H1 (cell line): ENCODE data around the gene SASH3. TPM values are rescaled to one million over a fixed set of nuclear protein-coding genes. Genes with fewer than 3 reads are reported as not detected.

ENCODE experiments used
- CTCF ChIA-PET: fragments of 300-600 bp; sonication (Branson Sonifier 250); formaldehyde crosslinking; loops from one replicate; lab custom pipeline; 2021; ENCODE audit not compliant: partially characterized antibody; lab: Charles Lee
- POLR2A ChIA-PET: fragments of 300-600 bp; sonication (Branson Sonifier 250); formaldehyde crosslinking; loops from one replicate; lab custom pipeline; 2021; ENCODE audit warnings: inconsistent platforms; ENCODE audit not compliant: partially characterized antibody; lab: Charles Lee
- DNase-seq, 2 experiments: peaks; one replicate each; pipeline versions ENCODE4 v3.0.0 to v3.0.0-alpha.2; 2010 to 2022; ENCODE audit warnings: low spot score in 2 of 2, low read depth in 1 of 2, mixed read lengths in 1 of 2
- FAIRE-seq: peaks from 2 replicates; lab custom pipeline; 2011; peaks lifted over from hg19 to GRCh38; lab: Jason Lieb, UNC
- H2AFZ ChIP-seq: 2 replicates; pipeline ENCODE4 v1.8.1; 2012; ENCODE audit warnings: low read length, inconsistent platforms
- H2AK5ac ChIP-seq: 2 replicates; pipeline ENCODE4 v1.6.1; 2013; ENCODE audit warnings: low read depth, low read length
- H2BK120ac ChIP-seq: replicated peaks from 2 replicates; pipeline ENCODE3; 2013; ENCODE audit warnings: low read depth, low read length, inconsistent platforms
- H2BK12ac ChIP-seq: 2 replicates; pipeline ENCODE4 v1.6.1; 2013; ENCODE audit warnings: low read depth, low read length
- H2BK15ac ChIP-seq: 2 replicates; pipeline ENCODE4 v1.6.1; 2013; ENCODE audit warnings: low read length
- H2BK20ac ChIP-seq: 2 replicates; pipeline ENCODE4 v1.6.1; 2013; ENCODE audit warnings: low read length
- H2BK5ac ChIP-seq: 2 replicates; pipeline ENCODE4 v1.6.1; 2013; ENCODE audit warnings: low read depth, low read length
- H3K14ac ChIP-seq: 2 replicates; pipeline ENCODE4 v1.6.1; 2013; ENCODE audit warnings: inconsistent platforms; ENCODE audit not compliant: insufficient read length
- H3K18ac ChIP-seq: 2 replicates; pipeline ENCODE4 v1.6.1; 2013; ENCODE audit warnings: low read length; ENCODE audit errors: extremely low read depth
- H3K23ac ChIP-seq: 2 replicates; pipeline ENCODE4 v1.6.1; 2013; ENCODE audit warnings: inconsistent platforms; ENCODE audit not compliant: insufficient read length
- H3K23me2 ChIP-seq: 2 replicates; pipeline ENCODE4 v1.6.1; 2013; ENCODE audit warnings: low read depth, low read length
- H3K27ac ChIP-seq: 2 replicates; pipeline ENCODE4 v1.6.1; 2011; ENCODE audit warnings: low read depth, low read length, inconsistent platforms
- H3K27me3 ChIP-seq, 4 experiments: replicated peaks in 1 of 4; 1 replicate in 1 of 4; 2 replicates in 3 of 4; pipeline versions ENCODE4 v1.6.1 to v1.8.1; 2011 to 2013; ENCODE audit warnings: low read length in 3 of 4, mild to moderate bottlenecking in 3 of 4, inconsistent platforms in 2 of 4, mixed read lengths in 2 of 4, moderate library complexity in 1 of 4; ENCODE audit not compliant: control insufficient read depth in 3 of 4, insufficient read depth in 3 of 4; ENCODE audit errors: extremely low read depth in 1 of 4
- H3K36me3 ChIP-seq, 4 experiments: 2 replicates each; pipeline versions ENCODE4 v1.6.1 to v1.8.1; 2011 to 2013; ENCODE audit warnings: mild to moderate bottlenecking in 4 of 4, low read length in 3 of 4, moderate library complexity in 2 of 4, control low read depth in 1 of 4, inconsistent platforms in 1 of 4; ENCODE audit not compliant: insufficient read depth in 4 of 4, control insufficient read depth in 2 of 4
- H3K4ac ChIP-seq: replicated peaks from 2 replicates; pipeline ENCODE3; 2013; ENCODE audit warnings: low read length, low read depth, mixed read lengths, inconsistent platforms; ENCODE audit not compliant: insufficient read length
- H3K4me1 ChIP-seq, 4 experiments: replicated peaks in 1 of 4; 1 replicate in 1 of 4; 2 replicates in 3 of 4; pipeline versions ENCODE4 v1.6.1 to v1.8.1; 2011 to 2013; ENCODE audit warnings: low read length in 3 of 4, inconsistent platforms in 2 of 4, mixed read lengths in 1 of 4; ENCODE audit not compliant: insufficient read depth in 4 of 4, control insufficient read depth in 3 of 4
- H3K4me2 ChIP-seq, 2 experiments: 2 replicates each; pipeline versions ENCODE4 v1.6.1 to v1.8.1; 2011 to 2013; ENCODE audit warnings: low read depth in 2 of 2, low read length in 2 of 2, control low read depth in 1 of 2, inconsistent platforms in 1 of 2, mild to moderate bottlenecking in 1 of 2; ENCODE audit not compliant: insufficient read depth in 1 of 2
- H3K4me3 ChIP-seq, 4 experiments: fragments of 200-600, 300-600 bp in 1 of 4; sonication (generic), shearing (Covaris generic), sonication (Bioruptor Twin) in 1 of 4; 2 replicates each; pipeline versions ENCODE4 v1.5.1 to v1.8.1; 2011 to 2016; ENCODE audit warnings: low read length in 4 of 4, low read depth in 3 of 4, control low read depth in 2 of 4, inconsistent platforms in 2 of 4, mild to moderate bottlenecking in 2 of 4, mixed read lengths in 1 of 4, moderate library complexity in 1 of 4; ENCODE audit not compliant: insufficient read depth in 2 of 4; ENCODE audit errors: extremely low read depth in 1 of 4
- H3K56ac ChIP-seq: replicated peaks from 2 replicates; pipeline ENCODE3; 2013; ENCODE audit warnings: low read depth, mild to moderate bottlenecking, mixed read lengths, low read length, inconsistent platforms; ENCODE audit not compliant: insufficient read length
- H3K79me1 ChIP-seq: 2 replicates; pipeline ENCODE4 v1.6.1; 2013; ENCODE audit warnings: low read depth, low read length, control low read depth
- H3K79me2 ChIP-seq, 2 experiments: 2 replicates each; pipeline versions ENCODE4 v1.6.1 to v1.8.1; 2012 to 2013; ENCODE audit warnings: low read length in 2 of 2, mild to moderate bottlenecking in 2 of 2, inconsistent platforms in 1 of 2; ENCODE audit not compliant: insufficient read depth in 2 of 2, control insufficient read depth in 1 of 2
- H3K9ac ChIP-seq, 4 experiments: replicated peaks in 1 of 4; 1 replicate in 1 of 4; 2 replicates in 3 of 4; pipeline versions ENCODE4 v1.6.1 to v1.8.1; 2011 to 2013; ENCODE audit warnings: low read depth in 3 of 4, low read length in 3 of 4, control low read depth in 2 of 4, mild to moderate bottlenecking in 2 of 4, moderate library complexity in 2 of 4, inconsistent platforms in 1 of 4; ENCODE audit errors: extremely low read depth in 1 of 4
- H3K9me3 ChIP-seq, 2 experiments: 2 replicates each; pipeline versions ENCODE4 v1.6.1 to v1.8.1; 2012 to 2013; ENCODE audit warnings: mild to moderate bottlenecking in 2 of 2, moderate library complexity in 2 of 2, control low read depth in 1 of 2, inconsistent platforms in 1 of 2, low read depth in 1 of 2, low read length in 1 of 2, mixed read lengths in 1 of 2; ENCODE audit not compliant: insufficient read depth in 2 of 2
- H4K20me1 ChIP-seq, 2 experiments: replicated peaks in 1 of 2; 2 replicates each; pipeline versions ENCODE3 to v1.8.1; 2011 to 2013; ENCODE audit warnings: inconsistent platforms in 2 of 2, low read length in 2 of 2, mild to moderate bottlenecking in 1 of 2; ENCODE audit not compliant: insufficient read depth in 2 of 2, control insufficient read depth in 1 of 2
- H4K5ac ChIP-seq: 2 replicates; pipeline ENCODE4 v1.6.1; 2013; ENCODE audit warnings: low read length, low read depth, mixed read lengths, inconsistent platforms; ENCODE audit not compliant: insufficient read length
- H4K8ac ChIP-seq: 2 replicates; pipeline ENCODE4 v1.8.0; 2013; ENCODE audit warnings: mild to moderate bottlenecking, moderate library complexity, low read length, inconsistent platforms; ENCODE audit not compliant: insufficient read depth; ENCODE audit errors: extremely low read depth
- H4K91ac ChIP-seq: replicated peaks from 2 replicates; pipeline ENCODE3; 2013; ENCODE audit warnings: low read length, mixed read lengths, inconsistent platforms; ENCODE audit not compliant: insufficient read length
- CHD1 ChIP-seq: IDR thresholded peaks from 2 replicates; pipeline ENCODE4 v1.6.1; 2012; ENCODE audit warnings: low read depth, low read length, improper control_type of control experiment
- EGR1 ChIP-seq: IDR thresholded peaks from 2 replicates; pipeline ENCODE4 v1.6.1; 2011; ENCODE audit warnings: low read depth, low read length, borderline replicate concordance
- FOSL1 ChIP-seq: IDR thresholded peaks from 2 replicates; pipeline ENCODE4 v1.6.1; 2011; ENCODE audit warnings: mild to moderate bottlenecking, low read depth, low read length, moderate library complexity; ENCODE audit not compliant: insufficient read depth
- GABPA ChIP-seq: IDR thresholded peaks from 2 replicates; pipeline ENCODE4 v1.6.1; 2011; ENCODE audit warnings: mild to moderate bottlenecking, low read length, moderate library complexity, borderline replicate concordance; ENCODE audit not compliant: insufficient read depth
- KDM5A ChIP-seq: fragments of 200-600 bp; IDR thresholded peaks from 2 replicates; pipeline ENCODE4 v1.7.1; 2012; ENCODE audit warnings: mild to moderate bottlenecking, low read length, inconsistent platforms, mixed read lengths
- POU5F1 ChIP-seq: IDR thresholded peaks from 2 replicates; pipeline ENCODE4 v1.6.1; 2011; ENCODE audit warnings: low read depth, mild to moderate bottlenecking, low read length, moderate library complexity
- SAP30 ChIP-seq: fragments of 300-600 bp; sonication (generic); IDR thresholded peaks from 2 replicates; pipeline ENCODE4 v1.7.1; 2012; ENCODE audit warnings: low read length, moderate library complexity, mild to moderate bottlenecking, inconsistent platforms; ENCODE audit not compliant: insufficient read depth, insufficient replicate concordance
- SIN3A ChIP-seq, 2 experiments: IDR thresholded peaks in 1 of 2; conservative IDR thresholded peaks in 1 of 2; 2 replicates each; pipeline ENCODE4 v1.6.1; 2011 to 2012; ENCODE audit warnings: low read length in 2 of 2, improper control_type of control experiment in 1 of 2, low read depth in 1 of 2, mild to moderate bottlenecking in 1 of 2
- SIRT6 ChIP-seq: IDR thresholded peaks from one replicate; pipeline ENCODE4 v1.7.1; 2012; ENCODE audit warnings: low read length, inconsistent platforms
- TAF7 ChIP-seq: optimal IDR thresholded peaks from 2 replicates; pipeline ENCODE3; 2011; ENCODE audit warnings: low read depth, mild to moderate bottlenecking, inconsistent platforms, low read length, moderate library complexity, borderline replicate concordance
- TEAD4 ChIP-seq: IDR thresholded peaks from 2 replicates; pipeline ENCODE4 v1.6.1; 2012; ENCODE audit warnings: low read depth, low read length, inconsistent platforms, mixed read lengths
- YY1 ChIP-seq: IDR thresholded peaks from 2 replicates; pipeline ENCODE4 v1.6.1; 2011; ENCODE audit warnings: low read depth, mild to moderate bottlenecking, low read length
- WGBS, 2 experiments: shearing (Covaris generic) in 1 of 2; methylation state at CpG; one replicate each; pipeline versions ENCODE4 v1.1.6 to v1.1.7; 2013 to 2015; ENCODE audit warnings: low lambda C conversion rate in 2 of 2, mixed read lengths in 2 of 2, inconsistent platforms in 1 of 2, low coverage in 1 of 2, missing lambda C conversion rate in 1 of 2; ENCODE audit not compliant: insufficient replicate concordance in 2 of 2, insufficient coverage in 1 of 2, insufficient read length in 1 of 2; ENCODE audit errors: extremely low coverage in 1 of 2, missing lambda C conversion rate in 1 of 2; 5-methylcytosine and 5-hydroxymethylcytosine counted together
- polyA plus RNA-seq, 7 experiments: library from polyadenylated mRNA; depleted of rRNA in 3 of 7; stranded (reverse) in 5 of 7; unstranded in 2 of 7; fragments of >200 nt in 5 of 7; fragments of 200-250 nt in 2 of 7; gene quantifications; 1 replicate in 5 of 7; 2 replicates in 1 of 7; 4 replicates in 1 of 7; pipeline versions ENCODE4 v1.2.1 to v1.2.3, GENCODE V29; 2011 to 2013; ENCODE audit warnings: missing spikeins in 2 of 7, mixed read lengths in 2 of 7
- total RNA-seq: library from RNA; stranded (reverse); fragmentation: NEBNext Ultra II Directional; extraction: Animal tissue kit (Norgen Biotek cat#: 25700); gene quantifications from 2 replicates; pipeline ENCODE4 v1.2.1, GENCODE V29; 2021

SASH3 gene
- total and polyA plus RNA-seq, 2 of the 8 experiments (the other 6 are each of a cell fraction or from before 2014, with no cell fraction given), result not detected

GRCh38 chrX:129836827-129837226 is 57.1 kb downstream of the SASH3 start:
- Histone ChIP-seq H3K36me3 (peaks cover 0 to 5% (median 0%) of the 10 kb centered on the region in 4 experiments; a peak in 3 of 8 replicates), H3K18ac (no peak overlapping the region), H2BK120ac (no peak overlapping the region), H3K23ac (no peak overlapping the region), H4K91ac (no peak overlapping the region), H3K23me2 (no peaks in the 10 kb centered on the region; the same call in 1 of the 2 replicates), H4K8ac (no peak overlapping the region), H4K20me1 (peaks cover 0 to 3% of the 10 kb centered on the region in 2 experiments), H2BK15ac (no peak overlapping the region), H3K9me3 (no peaks in the 10 kb centered on the region), H3K9ac (no peak overlapping the region), H3K4ac (no peak overlapping the region), H4K5ac (no peak overlapping the region), H3K4me1 (no peaks in the 10 kb centered on the region), H2BK12ac (no peak overlapping the region), H2AFZ (no peak overlapping the region), H2BK20ac (no peak overlapping the region), H3K4me3 (no peak overlapping the region), H2AK5ac (no peak overlapping the region), H3K4me2 (no peak overlapping the region), H3K79me2 (peaks cover 0 to 18% of the 10 kb centered on the region in 2 experiments; a peak in 1 of 4 replicates), H3K14ac (no peak overlapping the region), H3K27ac (no peak overlapping the region), H3K27me3 (no peaks in the 10 kb centered on the region), H3K56ac (no peak overlapping the region), H3K79me1 (no peaks in the 10 kb centered on the region; the same call in 1 of the 2 replicates), H2BK5ac (no peak overlapping the region)
- ChIA-PET POLR2A (no interaction called here), CTCF (interaction anchor here (0.6 to 1.4 kb wide), 3 partner anchors 10 to 159 kb away, joined by 3 read pairs; no protein-coding TSS in a partner anchor)
- 86% methylated on average over 3 of the region's 3 CpGs; no CpG with 5 or more reads in 1 of the 2 experiments for WGBS, 2 experiments
- DNase-seq (no peak), FAIRE-seq (no peak)
- TF ChIP-seq TAF7 (no peak), EGR1 (no peak), SAP30 (no peak), TEAD4 (no peak), YY1 (no peak), CHD1 (no peak), FOSL1 (no peak), POU5F1 (no peak), SIRT6 (no peak), GABPA (no peak), SIN3A (conservative IDR thresholded peaks at IDR 0.05 in 1 of 2, IDR thresholded peaks at IDR 0.05 in 1 of 2; ENCODE audit: low read depth in 1 of 2, low read length in 2 of 2) (no peak), KDM5A (no peak)
